PC-3 (cell line): ENCODE measurements around the gene PLEKHA1.

Source experiments
- CTCF ChIP-seq: fragments of 300-600 bp; sonication (generic); conservative IDR thresholded peaks from 2 replicates; pipeline ENCODE4 v1.5.1; 2017; ENCODE audit warnings: antibody characterized with exemption, low read depth, mild to moderate bottlenecking, low read length
- EZH2 ChIP-seq: fragments of 300-600 bp; sonication (generic); IDR thresholded peaks from one replicate; pipeline ENCODE4 v1.6.1; 2017; ENCODE audit warnings: antibody characterized with exemption, mild to moderate bottlenecking, low read length; ENCODE audit not compliant: unreplicated experiment
- EZH2phosphoT487 ChIP-seq: fragments of 300-600 bp; sonication (generic); IDR thresholded peaks from 2 replicates; pipeline ENCODE4 v1.6.1; 2018; ENCODE audit warnings: mild to moderate bottlenecking, antibody characterized with exemption, low read length, borderline replicate concordance

DNA sequence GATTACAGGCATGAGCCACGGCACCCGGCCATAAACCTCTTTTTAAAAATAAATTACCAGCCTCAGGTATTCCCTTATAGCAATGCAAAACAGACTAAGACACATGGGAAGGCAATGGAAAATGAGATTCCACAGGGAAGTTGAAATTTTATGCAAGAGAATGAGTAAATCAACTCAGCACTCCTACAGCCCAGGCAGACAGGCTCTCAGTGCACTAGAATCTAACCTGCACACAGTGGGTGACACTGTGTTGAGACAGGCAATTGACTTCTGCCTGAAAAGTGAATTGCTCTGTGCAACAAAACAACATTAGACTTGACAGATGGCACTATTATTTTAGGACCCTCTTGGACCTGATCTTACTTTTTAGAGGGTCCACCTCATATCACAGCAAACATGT, 20.1 kb upstream of the PLEKHA1 start:
- no peak for TF ChIP-seq CTCF
- no peak for TF ChIP-seq EZH2
- no peak for TF ChIP-seq EZH2phosphoT487
